NCI-H1417 treated with DMSO at 0.1 percent for 48 hours (cell line): ENCODE results near the gene TBC1D16.
A peak's percentile ranks its signal among the peaks of the same experiment; 100 is the strongest.

ENCODE experiments used
- DNase-seq: peaks from one replicate; lab custom pipeline; 2025; lab: John Stamatoyannopoulos, UW

Gene TBC1D16

GRCh38 chr17:80035687-80035936 is at the start of gene TBC1D16:
TSS of gene TBC1D16 (minus strand) at chr17:80035872. CDS start at chr17:80013547, 22,325 bp downstream.
- DNase-seq = no peak

GRCh38 chr17:80084773-80085172 is 49.1 kb upstream of the TBC1D16 start:
- DNase-seq = no peak

DNA sequence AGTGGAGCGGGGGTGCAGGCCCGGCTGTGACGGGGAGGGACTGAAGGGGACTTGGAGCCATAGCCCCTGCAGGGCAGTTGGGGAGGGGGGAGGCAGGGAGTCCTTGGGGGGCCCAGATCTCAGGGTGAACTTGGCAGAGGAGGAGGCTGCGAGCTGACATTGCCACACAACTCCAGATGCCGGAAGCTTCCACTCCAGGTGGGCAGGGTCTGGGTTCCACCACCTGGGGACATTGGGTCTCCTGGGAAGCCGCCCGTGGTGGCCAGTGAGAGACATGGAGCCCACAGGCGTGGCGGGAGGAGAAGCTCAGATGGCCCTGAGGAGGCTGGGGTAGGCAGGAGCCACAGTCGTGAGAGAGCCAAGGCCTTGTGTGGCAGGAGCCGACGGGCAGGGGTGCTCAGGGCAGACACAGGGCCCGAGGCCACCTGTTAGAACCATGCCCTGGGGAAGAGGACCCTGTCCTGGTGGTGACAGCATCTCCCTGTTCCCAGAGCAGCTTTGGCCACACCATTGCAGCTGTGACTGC is 47.5 kb upstream of the TBC1D16 start:
- no peak for DNase-seq

DNA sequence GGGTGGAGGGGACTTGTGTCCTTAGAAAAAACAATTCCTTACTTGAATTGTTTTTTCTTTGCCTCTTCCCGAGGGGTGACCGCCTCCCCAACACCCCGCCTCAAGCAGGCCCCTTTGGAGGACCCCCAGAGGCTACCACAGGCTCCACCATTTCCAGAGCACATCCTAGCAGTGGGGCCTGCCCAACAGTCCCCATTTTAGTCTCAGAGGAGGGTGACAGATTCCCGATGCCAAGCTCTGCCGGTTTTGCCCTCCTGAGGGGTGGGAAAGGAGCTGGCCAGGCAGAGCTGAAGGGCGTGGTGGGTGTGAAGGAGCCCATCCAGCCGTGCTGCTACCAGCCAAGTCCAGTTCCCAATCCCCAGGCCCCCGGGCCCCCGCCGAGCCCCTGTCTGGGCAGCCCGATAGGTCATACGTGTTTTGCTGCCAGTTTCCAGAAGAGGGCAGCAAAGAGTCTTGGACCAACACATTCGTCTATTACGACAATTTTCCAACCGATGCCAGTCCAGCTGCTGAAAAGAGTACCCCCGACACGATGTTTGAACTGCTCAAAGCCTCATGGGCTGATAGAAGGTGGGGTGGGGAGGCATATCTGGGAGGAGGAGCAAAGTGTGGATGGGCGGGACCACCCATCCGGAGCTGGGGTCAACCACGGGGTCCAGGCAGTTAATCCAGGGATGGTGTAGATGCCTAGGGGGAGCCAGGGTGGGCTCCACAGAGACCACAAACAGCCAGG is 46.9 kb upstream of the TBC1D16 start:
- DNase-seq = peak; percentile 12

DNA sequence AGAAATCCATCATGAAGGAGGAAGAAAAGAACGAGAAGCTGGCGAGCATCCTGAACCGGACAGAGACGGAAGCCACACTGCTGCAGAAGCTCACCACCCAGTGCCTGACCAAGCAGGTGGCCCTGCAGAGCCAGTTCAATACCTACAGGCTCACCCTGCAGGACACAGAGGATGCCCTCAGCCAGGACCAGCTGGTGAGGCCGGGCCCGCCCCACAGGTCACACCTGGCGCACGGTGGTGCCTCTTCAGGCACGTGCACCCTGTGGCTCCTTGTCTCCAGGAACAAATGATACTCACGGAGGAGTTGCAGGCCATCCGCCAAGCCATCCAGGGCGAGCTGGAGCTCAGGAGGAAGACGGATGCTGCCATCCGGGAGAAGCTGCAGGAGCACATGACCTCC is 45.9 kb upstream of the TBC1D16 start:
- no peak for DNase-seq

DNA sequence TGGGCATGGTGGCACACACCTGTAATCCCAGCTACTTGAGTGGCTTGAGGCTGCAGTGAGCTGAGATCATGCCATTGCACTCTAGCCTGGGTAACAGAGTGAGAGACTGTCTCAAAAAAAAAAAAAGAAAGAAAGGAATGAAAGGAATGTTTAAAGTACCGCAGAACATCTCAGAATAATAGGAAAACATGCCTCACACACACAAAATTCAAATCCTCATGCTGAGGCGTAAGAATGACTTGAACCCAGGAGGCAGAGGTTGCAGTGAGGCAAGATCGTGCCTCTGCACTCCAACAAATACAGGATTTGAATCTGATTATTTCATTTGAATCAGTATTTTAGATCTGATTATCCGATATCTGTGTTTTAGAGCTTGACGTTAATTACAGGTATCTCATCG is 44.4 kb upstream of the TBC1D16 start:
- DNase-seq = no peak

- DNase-seq = no peak
Measured at GRCh38 chr17:80072410-80072809, 36.7 kb upstream of the TBC1D16 start.

- no peak for DNase-seq
Measured at GRCh38 chr17:80071116-80071841, 35.6 kb upstream of the TBC1D16 start.

- DNase-seq = no peak
Measured at GRCh38 chr17:80070375-80071115, 34.9 kb upstream of the TBC1D16 start.

DNA sequence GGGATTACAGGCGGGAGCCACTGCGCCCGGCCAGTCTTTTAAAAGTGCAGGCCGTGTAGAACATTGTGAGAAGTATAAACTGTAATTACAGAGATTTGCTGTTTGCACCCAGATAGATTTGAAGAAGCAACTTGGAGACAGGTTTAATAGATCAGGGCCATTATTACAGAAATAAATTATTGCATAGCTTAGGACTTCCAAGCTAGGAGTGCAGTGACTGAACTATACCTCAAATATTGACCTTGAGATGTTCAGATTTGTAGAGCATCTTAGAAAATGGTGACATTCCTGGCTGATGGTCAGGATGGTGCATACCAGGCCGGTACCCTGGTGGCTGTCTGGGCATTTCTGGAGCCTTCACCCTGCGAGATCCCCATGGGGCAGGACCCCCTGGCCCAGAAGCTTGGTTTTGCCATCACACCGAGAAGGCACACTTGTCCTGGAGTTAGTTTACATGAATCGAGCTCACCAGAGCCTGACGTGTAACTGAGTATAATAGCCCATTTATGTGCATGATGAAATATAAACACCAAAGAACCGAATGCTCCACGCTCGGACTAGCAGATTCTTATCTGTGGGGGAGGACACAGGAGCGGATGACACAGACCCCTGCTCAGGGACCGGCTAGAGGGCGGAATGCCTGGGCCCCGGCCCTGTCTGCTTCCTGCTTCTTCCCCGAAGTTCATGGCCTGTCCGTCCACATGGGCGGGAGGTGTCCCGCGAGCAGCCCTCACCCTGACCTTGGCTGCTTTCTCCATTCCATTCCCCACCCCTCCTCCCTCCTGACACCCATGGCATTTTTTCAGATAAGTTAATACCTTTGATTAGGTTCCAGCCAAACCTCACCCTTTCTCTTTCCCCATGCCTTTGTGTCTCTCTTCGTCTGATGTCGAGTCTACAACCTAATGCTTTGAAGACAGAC is 32.9 kb upstream of the TBC1D16 start:
- no peak for DNase-seq

- DNase-seq = no peak
Measured at GRCh38 chr17:80067393-80067986, 31.8 kb upstream of the TBC1D16 start.

GRCh38 chr17:80065478-80066170 is 30.0 kb upstream of the TBC1D16 start:
- no peak for DNase-seq

GRCh38 chr17:80064696-80065095 is 29.0 kb upstream of the TBC1D16 start:
- no peak for DNase-seq

GRCh38 chr17:80063830-80064585 is 28.3 kb upstream of the TBC1D16 start:
- DNase-seq = no peak

- no peak for DNase-seq
Measured at GRCh38 chr17:80061421-80061820, 25.7 kb upstream of the TBC1D16 start.

DNA sequence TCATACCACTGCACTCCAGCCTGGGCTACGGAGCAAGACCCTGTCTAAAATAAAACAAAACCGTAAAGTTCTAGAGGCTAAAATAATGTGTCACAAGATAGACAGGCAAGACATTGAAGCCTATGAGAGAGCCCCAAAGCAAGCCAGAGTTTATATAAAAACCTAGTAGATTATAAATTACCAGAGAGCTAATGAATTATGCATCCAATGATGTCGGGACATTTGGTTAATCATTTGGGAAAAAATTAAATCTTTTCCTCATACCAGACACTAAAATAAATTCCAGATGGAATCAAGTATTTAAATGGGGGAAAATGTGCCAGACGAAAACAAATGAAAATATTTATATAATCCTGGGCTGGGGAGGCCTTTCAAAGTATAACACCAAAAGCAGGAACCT is 25.0 kb upstream of the TBC1D16 start:
- DNase-seq = no peak

DNA sequence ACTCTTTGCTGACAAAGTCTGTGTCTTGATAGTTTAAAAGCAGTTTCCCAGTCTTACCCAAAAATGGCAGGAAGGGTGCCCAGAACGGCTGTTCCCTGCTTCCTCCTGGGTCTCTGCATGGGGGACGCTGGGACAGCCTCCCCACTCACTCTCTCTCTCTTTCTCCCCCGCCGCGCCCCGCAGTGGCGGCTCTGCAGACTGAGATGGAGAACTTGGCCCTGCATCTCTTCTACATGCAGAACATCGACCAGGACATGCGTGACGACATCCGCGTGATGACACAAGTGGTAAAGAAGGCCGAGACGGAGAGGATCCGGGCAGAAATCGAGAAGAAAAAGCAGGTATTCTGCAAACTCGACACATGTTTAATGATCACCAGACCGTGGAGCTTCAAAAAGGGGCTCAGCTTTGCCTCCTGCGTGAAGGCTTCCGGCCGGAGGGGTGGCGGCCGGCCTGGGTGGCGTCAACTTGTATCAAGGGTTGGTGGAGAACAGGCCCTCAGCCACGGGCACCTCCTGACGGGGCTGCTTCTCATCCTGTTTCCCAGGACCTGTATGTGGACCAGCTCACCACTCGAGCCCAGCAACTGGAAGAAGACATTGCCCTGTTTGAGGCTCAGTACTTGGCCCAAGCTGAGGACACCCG is 22.8 kb upstream of the TBC1D16 start:
- no peak for DNase-seq

GRCh38 chr17:80055597-80055996 is 19.9 kb upstream of the TBC1D16 start:
- no peak for DNase-seq

DNA sequence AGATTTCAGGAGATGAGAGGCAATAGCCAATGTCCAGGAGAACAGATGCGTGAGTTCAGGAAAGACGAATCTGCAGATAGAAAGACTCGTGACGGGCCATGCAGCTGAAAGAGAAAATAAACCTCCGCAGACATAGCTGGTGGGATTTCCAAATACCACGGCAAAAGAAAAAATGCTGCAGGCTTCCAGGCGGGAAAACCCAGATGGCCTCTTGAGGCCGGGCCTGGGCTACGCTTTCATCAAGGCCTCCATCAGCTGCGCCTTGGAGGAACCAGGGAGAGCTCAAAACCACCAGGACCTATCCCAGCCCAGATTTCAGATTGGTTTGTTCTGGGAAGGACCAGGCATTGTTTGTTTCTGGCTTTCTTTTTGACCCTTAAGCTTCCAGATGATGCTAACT is 17.4 kb upstream of the TBC1D16 start:
- no peak for DNase-seq

DNA sequence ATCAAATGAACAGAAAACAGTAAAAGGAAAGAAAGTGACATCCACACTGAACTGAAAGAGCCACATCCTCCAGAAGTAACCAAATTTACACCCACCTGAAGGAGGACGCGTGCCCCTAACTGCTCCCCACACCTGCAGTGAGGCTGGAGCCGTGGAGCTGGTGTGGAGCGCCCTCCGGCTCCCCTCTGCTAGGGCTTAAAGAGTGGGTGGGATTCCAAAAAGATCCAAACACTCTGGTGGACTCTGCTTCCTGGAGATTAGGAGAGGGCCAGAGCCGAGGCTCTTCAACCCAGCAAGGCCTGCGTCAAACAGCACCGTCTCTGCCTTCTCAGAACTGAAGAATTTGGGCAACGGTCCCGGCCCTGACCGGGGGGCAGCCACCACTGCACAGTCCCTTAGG is 16.0 kb upstream of the TBC1D16 start:
- no peak for DNase-seq
